Muscle layer of colon (tissue), 2 donors: ENCODE data around the gene PDE4B.

ENCODE experiments used
- H3K27ac ChIP-seq: one replicate; pipeline ENCODE4 v1.7.0; 2013; ENCODE audit warnings: low read depth, mild to moderate bottlenecking, low read length, moderate library complexity
- H3K27me3 ChIP-seq, 2 donors: one replicate each; pipeline ENCODE4 v1.7.0; 2013; ENCODE audit warnings: low read length in 2 of 2, mild to moderate bottlenecking in 2 of 2; ENCODE audit not compliant: insufficient read depth in 2 of 2, control insufficient read depth in 1 of 2
- H3K36me3 ChIP-seq: one replicate; pipeline ENCODE4 v1.7.0; 2013; ENCODE audit warnings: mild to moderate bottlenecking, low read length; ENCODE audit not compliant: insufficient read depth
- H3K4me1 ChIP-seq: one replicate; pipeline ENCODE4 v1.7.0; 2013; ENCODE audit warnings: mild to moderate bottlenecking, low read length; ENCODE audit not compliant: insufficient read depth
- H3K4me3 ChIP-seq, 2 donors: one replicate each; pipeline ENCODE4 v1.7.0; 2013; ENCODE audit warnings: low read length in 2 of 2, low read depth in 1 of 2, mild to moderate bottlenecking in 1 of 2, moderate library complexity in 1 of 2
- H3K9ac ChIP-seq: one replicate; pipeline ENCODE4 v1.7.0; 2013; ENCODE audit warnings: low read length
- H3K9me3 ChIP-seq: one replicate; pipeline ENCODE4 v1.7.0; 2013; ENCODE audit warnings: mild to moderate bottlenecking, low read length
- donor health status: abdominal sarcoma.
- donor health status: Adenocarcinoma of cecum.

The PDE4B gene

DNA sequence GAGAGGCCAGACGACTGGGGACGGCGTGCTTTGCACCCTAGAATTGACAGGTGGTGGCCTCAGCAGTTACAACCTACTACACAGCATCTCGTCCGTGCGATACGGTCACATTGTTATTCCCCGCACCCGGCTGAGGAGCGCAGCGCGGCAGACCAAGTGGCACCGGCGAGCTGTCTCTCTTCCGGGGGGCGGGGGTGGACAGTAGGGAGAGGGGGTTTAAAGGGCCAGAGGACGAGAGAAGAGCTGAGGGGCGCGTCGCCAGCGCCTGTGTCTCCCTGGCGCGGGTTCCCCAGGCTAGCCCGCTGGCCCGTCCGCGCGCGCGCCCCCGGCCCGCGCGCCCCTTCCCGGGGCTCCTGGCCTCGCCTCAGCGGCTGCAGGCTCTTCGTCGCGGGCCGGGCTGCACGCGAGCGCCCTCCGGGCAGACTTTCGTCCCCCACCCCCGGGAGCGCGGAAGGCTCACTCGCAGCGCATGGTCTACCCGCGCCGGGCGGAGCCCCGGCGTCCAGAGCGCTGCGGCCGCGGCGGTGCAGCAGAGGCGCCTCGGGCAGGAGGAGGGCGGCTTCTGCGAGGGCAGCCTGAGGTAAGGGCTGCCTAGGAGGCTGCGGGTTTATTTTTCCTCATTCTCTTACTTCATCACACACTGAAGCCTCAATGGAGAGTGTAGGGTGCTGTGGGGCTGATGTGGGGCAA lies at the start of gene PDE4B:
Gene PDE4B, plus strand, starts transcription at position 227 of the 690 bp plus-strand sequence.
- Histone ChIP-seq H3K36me3 (no peaks in the 10 kb centered on the region), H3K27ac (no peak within 1 kb of the TSS), H3K4me3 (peak within 1 kb of the TSS in 1 of 2 donors; percentile 5), H3K9ac (no peak within 1 kb of the TSS), H3K9me3 (no peaks in the 10 kb centered on the region), H3K27me3 (peaks cover 0 to 17% of the 10 kb centered on the region in 2 donors), H3K4me1 (no peaks in the 10 kb centered on the region)

DNA sequence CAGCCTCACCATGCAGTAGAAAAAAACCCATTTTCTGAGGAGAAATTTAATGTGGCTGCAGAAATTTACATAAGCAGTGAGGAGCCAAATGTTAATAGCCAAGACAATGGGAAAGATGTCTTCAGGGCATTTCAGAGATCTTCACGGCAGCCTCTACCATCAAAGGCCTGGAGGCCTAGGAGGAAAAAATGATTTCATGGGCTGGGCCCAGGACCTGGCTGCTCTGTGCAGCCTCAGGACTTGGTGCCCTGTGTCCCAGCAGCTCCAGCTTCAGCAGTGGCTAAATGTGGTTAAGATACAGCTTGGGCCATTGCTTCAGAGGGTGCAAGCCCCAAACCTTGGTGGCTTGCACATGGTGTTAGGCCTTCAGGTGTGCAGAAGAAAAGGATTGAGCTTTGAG lies 48.0 kb upstream of the PDE4B start:
- Histone ChIP-seq H3K27me3 (no peaks in the 10 kb centered on the region), H3K27ac (no peak overlapping the region), H3K9me3 (no peaks in the 10 kb centered on the region)

DNA sequence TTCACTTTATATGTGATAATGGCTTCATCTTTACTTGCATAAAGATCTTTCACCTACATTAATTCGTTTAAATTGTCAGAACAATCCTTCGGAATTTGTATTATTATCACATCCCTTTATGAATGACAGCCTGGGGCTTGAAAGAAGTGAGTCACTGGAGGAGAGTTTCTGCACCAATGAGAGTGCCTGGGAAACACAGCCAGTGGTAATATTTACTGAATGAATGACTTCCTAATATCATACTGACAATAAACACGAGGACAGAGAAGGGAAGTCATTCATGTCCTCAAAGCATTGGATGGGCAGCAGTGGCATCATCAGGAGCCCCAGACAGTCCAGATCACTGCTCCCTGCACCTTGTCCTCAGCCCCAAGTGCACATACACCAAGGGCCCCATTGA lies 40.7 kb upstream of the PDE4B start:
- H3K9me3 ChIP-seq: no peaks in the 10 kb centered on the region
- no peaks in the 10 kb centered on the region for H3K27me3 ChIP-seq
- H3K27ac ChIP-seq: no peak overlapping the region
- H3K4me1 ChIP-seq: no peaks in the 10 kb centered on the region
- H3K9ac ChIP-seq: no peak overlapping the region
- H3K4me3 ChIP-seq: no peak overlapping the region
- H3K36me3 ChIP-seq: no peaks in the 10 kb centered on the region

More for the DNA sequence above, 48.0 kb upstream of the PDE4B start:
- no peaks in the 10 kb centered on the region for H3K36me3 ChIP-seq
- H3K4me3 ChIP-seq: no peak overlapping the region
- no peaks in the 10 kb centered on the region for H3K4me1 ChIP-seq
- H3K9ac ChIP-seq: no peak overlapping the region

DNA sequence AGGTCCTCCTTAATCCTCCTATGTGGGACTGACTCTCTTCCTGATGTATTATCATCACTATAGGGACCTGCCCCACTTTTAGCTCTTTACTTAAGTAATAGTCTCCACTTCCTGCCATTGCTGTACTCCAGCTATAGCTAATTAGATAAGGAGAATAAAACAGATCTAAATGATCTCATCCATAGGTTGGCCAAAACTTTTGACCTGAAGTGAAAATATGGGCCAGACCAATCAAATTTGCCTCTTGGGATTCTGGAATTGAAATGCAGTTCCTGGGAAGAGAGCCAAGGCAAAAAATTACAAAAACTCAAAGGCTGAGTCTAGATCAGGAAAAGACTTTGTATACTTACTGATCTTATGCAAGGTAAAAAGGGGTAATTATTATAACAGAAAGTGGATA lies 36.1 kb upstream of the PDE4B start:
- no peak overlapping the region for H3K27ac ChIP-seq
- no peaks in the 10 kb centered on the region for H3K9me3 ChIP-seq
- no peaks in the 10 kb centered on the region for H3K36me3 ChIP-seq
- no peaks in the 10 kb centered on the region for H3K27me3 ChIP-seq
- H3K4me3 ChIP-seq: no peak overlapping the region
- H3K9ac ChIP-seq: no peak overlapping the region
- no peaks in the 10 kb centered on the region for H3K4me1 ChIP-seq

DNA sequence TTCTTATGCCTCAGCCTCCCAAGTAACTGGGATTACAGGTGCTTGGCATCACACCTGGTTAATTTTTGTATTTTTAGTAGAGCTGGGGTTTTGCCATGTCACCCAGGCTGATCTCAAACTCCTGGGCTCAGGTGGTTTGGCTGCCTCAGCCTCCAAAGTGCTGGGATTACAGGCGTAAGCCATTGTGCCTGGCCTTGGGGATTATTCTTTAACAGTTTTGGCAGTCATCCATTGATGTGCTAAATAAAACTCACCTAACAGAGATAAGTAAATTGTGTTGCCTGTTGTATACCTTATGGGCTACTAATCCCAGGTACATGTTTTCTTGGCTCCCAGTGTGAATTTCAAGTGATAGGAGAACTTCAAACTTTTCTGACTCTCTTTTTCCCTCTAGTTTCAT lies 35.2 kb upstream of the PDE4B start:
- H3K27ac ChIP-seq: no peak overlapping the region
- no peaks in the 10 kb centered on the region for H3K36me3 ChIP-seq
- no peaks in the 10 kb centered on the region for H3K27me3 ChIP-seq
- no peak overlapping the region for H3K9ac ChIP-seq
- no peak overlapping the region for H3K4me3 ChIP-seq
- H3K4me1 ChIP-seq: no peaks in the 10 kb centered on the region
- no peaks in the 10 kb centered on the region for H3K9me3 ChIP-seq

DNA sequence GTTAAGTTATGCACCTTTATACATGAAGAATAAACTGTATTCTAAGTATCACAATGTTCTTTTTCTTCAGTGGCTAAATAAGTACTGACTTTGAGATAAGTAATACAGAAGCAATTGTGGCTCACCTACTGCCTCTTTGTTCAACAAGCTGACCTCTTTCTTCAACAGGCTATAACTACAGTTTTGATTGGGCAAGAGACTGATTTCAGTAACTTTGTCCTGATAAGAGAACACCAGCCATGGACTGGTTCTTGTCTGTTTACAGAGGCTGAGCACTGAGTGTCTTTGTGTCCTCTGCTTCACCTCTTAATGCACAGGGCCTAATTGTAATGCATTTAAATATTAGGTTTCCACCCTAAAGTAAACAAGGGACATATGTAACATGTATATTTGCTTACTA lies 34.6 kb upstream of the PDE4B start:
- Histone ChIP-seq H3K27me3 (no peaks in the 10 kb centered on the region), H3K36me3 (no peaks in the 10 kb centered on the region), H3K9ac (no peak overlapping the region), H3K4me1 (no peaks in the 10 kb centered on the region), H3K4me3 (no peak overlapping the region), H3K9me3 (no peaks in the 10 kb centered on the region), H3K27ac (no peak overlapping the region)

DNA sequence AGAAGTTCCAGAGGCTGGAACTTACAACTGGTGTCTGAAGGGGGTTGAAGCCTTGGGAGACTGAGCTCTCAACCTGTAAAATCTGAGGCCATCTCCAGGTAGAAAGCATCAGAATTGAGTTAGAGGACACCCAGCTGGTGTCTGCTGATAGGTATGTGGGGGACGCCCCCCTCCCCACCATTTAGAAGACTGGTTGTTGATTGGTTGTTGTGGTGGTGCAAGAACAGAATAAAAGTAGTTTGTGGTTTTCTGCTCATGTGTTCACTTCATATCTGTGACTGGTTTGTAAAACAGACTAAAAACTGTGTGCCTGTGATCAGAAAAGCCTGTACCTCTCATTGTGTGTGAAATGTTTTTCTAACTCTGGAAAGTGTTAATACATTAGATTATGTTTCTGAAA lies 33.2 kb upstream of the PDE4B start:
- Histone ChIP-seq H3K36me3 (no peaks in the 10 kb centered on the region), H3K27ac (no peak overlapping the region), H3K27me3 (no peaks in the 10 kb centered on the region), H3K4me1 (no peaks in the 10 kb centered on the region), H3K9ac (no peak overlapping the region), H3K4me3 (no peak overlapping the region), H3K9me3 (no peaks in the 10 kb centered on the region)

DNA sequence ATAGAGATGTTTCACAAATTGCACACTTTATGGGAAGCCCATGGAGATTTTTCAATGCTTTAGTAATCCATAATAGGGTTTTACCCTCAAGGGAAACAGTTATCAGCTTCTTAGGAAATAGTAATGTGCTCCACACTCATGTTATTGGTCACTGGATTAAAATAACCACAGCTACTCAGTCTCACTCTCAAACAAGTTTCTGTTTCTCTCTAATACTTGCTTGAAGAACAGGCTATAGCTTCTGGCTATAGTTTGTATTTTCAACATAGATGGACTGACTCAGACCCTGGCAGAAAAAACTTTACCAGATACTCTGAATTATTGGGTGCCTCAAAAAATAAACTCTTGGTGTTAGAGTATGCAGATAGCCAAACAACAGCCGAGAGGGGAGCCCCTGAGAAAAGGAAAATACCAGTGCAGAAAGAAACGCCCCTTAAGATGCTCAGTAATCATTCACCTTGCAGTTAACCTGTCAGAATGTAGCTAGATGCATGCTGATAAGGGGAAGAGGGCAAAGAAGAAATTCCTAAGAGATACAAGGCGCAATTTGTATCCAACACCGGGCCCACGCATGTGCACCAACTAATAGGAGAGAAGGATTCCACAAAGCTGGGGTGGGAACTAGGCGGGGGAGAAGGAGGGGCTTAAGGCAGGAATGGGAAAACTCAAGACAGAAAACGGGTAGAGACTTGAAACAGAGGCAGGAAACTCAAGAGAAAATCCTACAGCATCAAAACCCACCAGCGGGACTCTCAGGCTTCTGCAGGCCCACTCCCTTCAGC lies 30.4 kb upstream of the PDE4B start:
- Histone ChIP-seq H3K9me3 (no peaks in the 10 kb centered on the region), H3K4me3 (peak overlapping the region in 1 of 2 donors; percentile 20), H3K27ac (no peak overlapping the region), H3K36me3 (no peaks in the 10 kb centered on the region), H3K9ac (no peak overlapping the region), H3K27me3 (no peaks in the 10 kb centered on the region), H3K4me1 (no peaks in the 10 kb centered on the region)

DNA sequence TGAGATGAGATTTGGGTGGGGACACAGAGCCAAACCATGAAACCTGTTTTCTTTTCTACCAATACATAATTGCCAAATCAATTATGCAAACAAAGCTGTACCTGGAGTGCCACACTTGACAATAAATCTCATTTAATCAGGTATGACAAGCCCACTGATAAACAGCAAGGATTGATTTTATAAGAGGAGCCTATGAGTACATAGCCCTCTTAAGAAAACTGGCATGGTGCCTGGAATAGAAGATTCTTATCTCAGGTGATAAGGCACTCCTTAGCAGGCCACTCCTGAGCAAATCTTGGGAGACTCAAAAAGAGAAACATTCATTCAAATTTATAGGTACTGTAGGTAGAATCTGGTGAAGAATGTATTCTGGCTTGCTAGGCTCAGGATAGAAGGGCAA lies 28.6 kb upstream of the PDE4B start:
- no peak overlapping the region for H3K4me3 ChIP-seq
- no peaks in the 10 kb centered on the region for H3K36me3 ChIP-seq
- no peak overlapping the region for H3K9ac ChIP-seq
- no peak overlapping the region for H3K27ac ChIP-seq
- no peaks in the 10 kb centered on the region for H3K27me3 ChIP-seq
- H3K9me3 ChIP-seq: no peaks in the 10 kb centered on the region
- H3K4me1 ChIP-seq: no peaks in the 10 kb centered on the region

DNA sequence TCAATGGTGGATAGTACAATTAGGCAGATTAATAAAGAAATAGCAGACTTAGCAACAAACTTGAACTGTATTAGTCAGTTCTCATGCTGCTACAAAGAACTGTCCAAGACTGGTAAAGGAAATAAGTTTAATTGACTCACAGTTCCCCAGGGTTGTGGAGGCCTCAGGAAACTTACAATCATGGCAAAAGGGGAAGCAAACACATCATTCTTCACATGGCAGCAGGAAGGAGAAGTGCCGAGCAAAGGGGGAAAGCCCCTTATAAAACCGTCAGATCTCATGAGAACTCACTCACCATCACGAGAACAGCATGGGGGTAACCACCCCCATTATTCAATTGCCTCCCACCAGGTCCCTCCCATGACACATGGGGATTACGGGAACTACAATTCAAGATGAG lies 27.1 kb upstream of the PDE4B start:
- Histone ChIP-seq H3K9me3 (no peaks in the 10 kb centered on the region), H3K4me1 (no peaks in the 10 kb centered on the region), H3K27me3 (no peaks in the 10 kb centered on the region), H3K36me3 (no peaks in the 10 kb centered on the region), H3K4me3 (no peak overlapping the region), H3K27ac (no peak overlapping the region), H3K9ac (no peak overlapping the region)

DNA sequence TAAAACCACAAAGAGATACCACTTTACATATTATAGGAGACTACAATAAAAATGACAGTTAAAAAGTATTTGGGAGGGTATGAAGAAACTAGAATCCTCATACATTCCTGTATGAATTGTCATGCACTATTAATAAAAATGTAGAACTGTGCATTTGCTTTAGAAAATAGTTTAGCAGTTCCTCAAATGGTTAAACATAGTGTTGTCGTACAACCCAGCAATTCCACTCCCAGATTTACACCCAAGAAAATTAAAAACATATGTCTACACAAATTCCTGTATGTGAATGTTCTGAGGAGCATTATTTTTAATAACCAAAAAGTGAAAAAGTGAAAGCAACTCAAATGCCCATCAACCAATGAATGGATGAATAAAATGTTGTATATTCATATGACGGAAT lies 23.1 kb upstream of the PDE4B start:
- Histone ChIP-seq H3K4me3 (no peak overlapping the region), H3K36me3 (no peaks in the 10 kb centered on the region), H3K27me3 (no peaks in the 10 kb centered on the region), H3K9me3 (no peaks in the 10 kb centered on the region), H3K4me1 (no peaks in the 10 kb centered on the region), H3K27ac (no peak overlapping the region), H3K9ac (no peak overlapping the region)

DNA sequence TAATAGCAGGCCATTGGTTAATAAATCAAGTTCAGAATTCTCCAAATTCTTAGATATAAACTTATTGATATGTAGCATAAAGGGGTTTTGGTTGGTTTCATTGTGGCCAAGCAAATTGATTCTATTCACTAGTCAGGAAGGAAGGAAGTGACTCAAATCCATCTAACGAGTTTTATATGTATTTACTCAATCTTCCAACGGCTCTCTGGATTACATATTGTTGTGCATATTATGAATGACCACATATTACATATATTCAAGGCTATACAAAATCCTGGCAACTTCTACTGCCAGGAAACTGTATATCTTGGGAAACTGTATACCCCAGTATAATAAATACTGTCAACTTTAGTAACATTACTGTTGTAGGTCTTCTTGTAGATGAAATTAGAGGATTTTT lies 20.1 kb upstream of the PDE4B start:
- Histone ChIP-seq H3K9me3 (no peaks in the 10 kb centered on the region), H3K4me1 (no peaks in the 10 kb centered on the region), H3K36me3 (no peaks in the 10 kb centered on the region), H3K9ac (no peak overlapping the region), H3K27ac (no peak overlapping the region), H3K4me3 (no peak overlapping the region), H3K27me3 (no peaks in the 10 kb centered on the region)
